ENCODE measurements around the gene SLC39A12.

SLC39A12 gene

GRCh38 chr10:18005445-18005780 is 53.7 kb downstream of the SLC39A12 start:
- Histone ChIP-seq H3K4me3 (replicated peaks; ENCODE audit: low read depth, low read length) (no peak overlapping the region), H3K27me3 (replicated peaks; ENCODE audit: control insufficient read depth, insufficient read depth, low read length) (no peaks in the 10 kb centered on the region; the same call in 1 of the 2 replicates), H3K36me3 (ENCODE audit: control insufficient read depth, insufficient read depth, low read length) (no peaks in the 10 kb centered on the region)
- TF ChIP-seq, protein P1, sequence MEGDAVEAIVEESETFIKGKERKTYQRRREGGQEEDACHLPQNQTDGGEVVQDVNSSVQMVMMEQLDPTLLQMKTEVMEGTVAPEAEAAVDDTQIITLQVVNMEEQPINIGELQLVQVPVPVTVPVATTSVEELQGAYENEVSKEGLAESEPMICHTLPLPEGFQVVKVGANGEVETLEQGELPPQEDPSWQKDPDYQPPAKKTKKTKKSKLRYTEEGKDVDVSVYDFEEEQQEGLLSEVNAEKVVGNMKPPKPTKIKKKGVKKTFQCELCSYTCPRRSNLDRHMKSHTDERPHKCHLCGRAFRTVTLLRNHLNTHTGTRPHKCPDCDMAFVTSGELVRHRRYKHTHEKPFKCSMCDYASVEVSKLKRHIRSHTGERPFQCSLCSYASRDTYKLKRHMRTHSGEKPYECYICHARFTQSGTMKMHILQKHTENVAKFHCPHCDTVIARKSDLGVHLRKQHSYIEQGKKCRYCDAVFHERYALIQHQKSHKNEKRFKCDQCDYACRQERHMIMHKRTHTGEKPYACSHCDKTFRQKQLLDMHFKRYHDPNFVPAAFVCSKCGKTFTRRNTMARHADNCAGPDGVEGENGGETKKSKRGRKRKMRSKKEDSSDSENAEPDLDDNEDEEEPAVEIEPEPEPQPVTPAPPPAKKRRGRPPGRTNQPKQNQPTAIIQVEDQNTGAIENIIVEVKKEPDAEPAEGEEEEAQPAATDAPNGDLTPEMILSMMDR (IDR thresholded peaks at IDR 0.05; ENCODE audit: insufficient read depth, low read length, poor library complexity, severe bottlenecking), result no peak
- DNase-seq (ENCODE audit: extremely low read depth, insufficient read length), result no peak

- DNase-seq (ENCODE audit: extremely low read depth, insufficient read length), result no peak
- no peaks in the 10 kb centered on the region; the same call in 1 of the 2 replicates for H3K27me3 ChIP-seq (replicated peaks; ENCODE audit: control insufficient read depth, insufficient read depth, low read length)
- H3K4me3 ChIP-seq (replicated peaks; ENCODE audit: low read depth, low read length), result no peak overlapping the region
- TF ChIP-seq, protein P1 (IDR thresholded peaks at IDR 0.05; ENCODE audit: insufficient read depth, low read length, poor library complexity, severe bottlenecking), result no peak
- no peaks in the 10 kb centered on the region for H3K36me3 ChIP-seq (ENCODE audit: control insufficient read depth, insufficient read depth, low read length)
Measured at GRCh38 chr10:18005781-18006456, 54.2 kb downstream of the SLC39A12 start.

GRCh38 chr10:18008986-18009385 is 57.3 kb downstream of the SLC39A12 start:
- TF ChIP-seq, protein P1 (IDR thresholded peaks at IDR 0.05; ENCODE audit: insufficient read depth, low read length, poor library complexity, severe bottlenecking), result no peak
- Histone ChIP-seq H3K27me3 (replicated peaks; ENCODE audit: control insufficient read depth, insufficient read depth, low read length) (no peaks in the 10 kb centered on the region; the same call in 1 of the 2 replicates), H3K36me3 (ENCODE audit: control insufficient read depth, insufficient read depth, low read length) (no peaks in the 10 kb centered on the region), H3K4me3 (replicated peaks; ENCODE audit: low read depth, low read length) (no peak overlapping the region)
- no peak for DNase-seq (ENCODE audit: extremely low read depth, insufficient read length)

- Histone ChIP-seq H3K27me3 (replicated peaks; ENCODE audit: control insufficient read depth, insufficient read depth, low read length) (no peaks in the 10 kb centered on the region; the same call in 1 of the 2 replicates), H3K36me3 (ENCODE audit: control insufficient read depth, insufficient read depth, low read length) (no peaks in the 10 kb centered on the region), H3K4me3 (replicated peaks; ENCODE audit: low read depth, low read length) (no peak overlapping the region)
- TF ChIP-seq, protein P1 (IDR thresholded peaks at IDR 0.05; ENCODE audit: insufficient read depth, low read length, poor library complexity, severe bottlenecking), result no peak
- DNase-seq (ENCODE audit: extremely low read depth, insufficient read length), result no peak
Measured at GRCh38 chr10:18010050-18010449, 58.3 kb downstream of the SLC39A12 start.

DNA sequence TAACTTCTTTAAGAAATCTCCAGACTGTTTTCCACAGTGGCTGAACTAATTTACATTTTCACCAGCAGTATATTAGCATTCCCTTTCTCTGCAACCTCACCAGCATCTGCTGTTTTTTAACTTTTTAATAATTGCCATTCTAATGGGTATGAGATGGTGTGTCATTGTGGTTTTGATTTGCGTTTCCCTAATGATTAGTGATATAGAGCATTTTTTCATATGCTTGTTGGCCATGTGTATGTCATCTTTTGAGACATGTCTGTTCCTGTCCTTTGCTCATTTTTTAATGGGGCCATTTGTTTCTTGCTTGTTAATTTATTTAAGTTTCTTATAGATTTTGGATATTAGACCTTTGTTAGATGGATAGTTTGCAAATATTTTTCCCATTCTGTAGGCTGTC is 68.8 kb downstream of the SLC39A12 start:
- Histone ChIP-seq H3K36me3 (ENCODE audit: control insufficient read depth, insufficient read depth, low read length) (no peaks in the 10 kb centered on the region), H3K27me3 (replicated peaks; ENCODE audit: control insufficient read depth, insufficient read depth, low read length) (no peaks in the 10 kb centered on the region), H3K4me3 (replicated peaks; ENCODE audit: low read depth, low read length) (no peak overlapping the region)
- DNase-seq (ENCODE audit: extremely low read depth, insufficient read length), result no peak
- TF ChIP-seq, protein P1 (IDR thresholded peaks at IDR 0.05; ENCODE audit: insufficient read depth, low read length, poor library complexity, severe bottlenecking), result no peak
